SH-SY5Y (cell line): Measurements from ENCODE around the gene PLA2G4D.

ENCODE experiments used
- GATA2 ChIP-seq: IDR thresholded peaks from 2 replicates; pipeline ENCODE4 v1.6.1; 2011; ENCODE audit warnings: mild to moderate bottlenecking, low read depth, low read length
- GATA3 ChIP-seq: IDR thresholded peaks from 2 replicates; pipeline ENCODE4 v1.6.1; 2011; ENCODE audit warnings: low read depth, mild to moderate bottlenecking, low read length, moderate library complexity

GRCh38 chr15:42021593-42021992, 72.8 kb downstream of the PLA2G4D start:
- TF ChIP-seq GATA2 (no peak), GATA3 (no peak)
